Stimulated activated CD4-positive, alpha-beta T cell treated with anti-CD3 and anti-CD28 coated beads, Interleukin-12 subunit alpha, Interleukin-12 subunit beta, amount 100 ng/mL, for 24 hours (primary cell): ENCODE results near the gene BBX.
"Not testable (repeated sequence)": the region's sequence is repeated elsewhere in the genome, so short reads cannot be mapped to it uniquely, and the experiment has no call there.

Source experiments
- DNase-seq, 2 experiments: peaks; one replicate each; pipeline ENCODE4 v3.0.0-alpha.2; 2020; ENCODE audit warnings: low read depth in 2 of 2

BBX gene

DNA sequence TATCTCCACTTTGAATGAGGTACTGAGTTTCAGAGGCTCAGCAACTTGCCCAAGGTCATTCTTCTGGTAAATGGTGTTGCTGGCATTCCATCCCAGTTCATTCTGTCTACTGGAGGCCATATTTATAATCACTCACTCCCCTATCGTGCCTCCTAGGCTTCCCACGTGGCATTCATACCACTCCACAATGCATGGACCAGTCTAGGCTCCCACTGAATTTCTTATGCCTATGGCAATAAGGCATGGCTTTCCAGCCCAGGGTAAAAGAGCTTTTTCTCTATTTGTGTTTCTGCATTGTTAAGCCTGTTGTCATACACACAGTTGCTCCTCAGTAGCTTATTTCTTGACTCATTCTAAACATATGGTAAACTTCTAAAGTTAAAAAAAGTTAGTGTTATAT, 19.9 kb downstream of the BBX start:
- DNase-seq: no peak

DNA sequence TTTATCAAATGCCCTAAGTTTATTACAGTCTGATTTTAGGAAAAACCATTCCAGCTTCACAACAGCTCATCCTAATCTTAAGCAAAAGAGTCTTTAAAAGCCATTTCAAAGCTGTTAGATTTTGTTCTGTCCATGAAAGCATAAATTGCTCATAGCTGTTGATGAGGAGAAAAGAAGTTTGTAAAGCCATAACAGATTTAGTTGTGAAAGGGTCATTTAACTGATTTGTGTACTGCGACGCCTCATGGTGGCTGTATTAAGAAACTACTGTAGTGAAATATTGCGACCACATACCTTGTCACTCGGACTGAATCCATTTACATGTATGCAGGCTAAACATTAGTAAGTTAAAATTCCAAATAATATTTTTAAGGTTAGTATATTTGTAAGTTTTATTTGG, 20.9 kb downstream of the BBX start:
- no peak for DNase-seq

DNA sequence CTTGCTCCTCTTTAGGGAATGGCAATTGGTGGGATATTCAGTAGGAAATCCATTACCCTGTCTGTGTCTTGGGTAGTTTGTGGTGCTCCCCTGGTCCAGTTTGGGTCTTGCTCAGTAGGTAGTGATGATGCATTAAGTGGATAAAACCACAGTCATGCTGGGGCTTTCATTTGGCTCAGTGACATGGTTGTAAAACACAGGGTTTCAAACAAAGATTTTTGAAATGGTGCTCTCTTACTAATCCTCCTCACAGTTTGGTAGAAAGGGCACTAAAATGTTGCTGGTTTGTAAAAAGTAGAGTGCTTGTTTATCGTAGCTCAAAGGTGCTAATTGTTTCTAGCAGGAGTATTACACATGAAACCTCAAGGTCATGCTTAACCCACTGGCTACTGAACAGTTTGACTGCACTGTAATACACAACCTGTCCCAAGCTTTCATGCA, 22.9 kb downstream of the BBX start:
- no peak for DNase-seq

DNA sequence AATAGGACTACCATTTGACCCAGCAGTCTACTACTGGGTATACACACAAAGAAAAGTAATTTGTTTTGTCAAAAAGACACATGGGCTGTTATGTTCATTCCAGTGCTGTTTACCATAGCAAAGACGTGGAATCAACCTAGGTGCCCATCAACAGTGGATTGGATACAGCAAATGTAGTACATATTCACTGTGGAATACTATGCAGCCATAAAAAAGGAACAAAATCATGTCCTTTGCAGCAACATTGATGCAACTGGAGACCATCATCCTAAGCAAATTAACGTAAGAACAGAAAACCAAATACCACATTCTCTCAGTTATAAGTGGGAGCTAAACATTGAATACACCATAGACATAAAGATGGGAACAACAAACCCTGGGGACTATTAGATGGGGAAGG, 25.8 kb downstream of the BBX start:
- no peak for DNase-seq

DNA sequence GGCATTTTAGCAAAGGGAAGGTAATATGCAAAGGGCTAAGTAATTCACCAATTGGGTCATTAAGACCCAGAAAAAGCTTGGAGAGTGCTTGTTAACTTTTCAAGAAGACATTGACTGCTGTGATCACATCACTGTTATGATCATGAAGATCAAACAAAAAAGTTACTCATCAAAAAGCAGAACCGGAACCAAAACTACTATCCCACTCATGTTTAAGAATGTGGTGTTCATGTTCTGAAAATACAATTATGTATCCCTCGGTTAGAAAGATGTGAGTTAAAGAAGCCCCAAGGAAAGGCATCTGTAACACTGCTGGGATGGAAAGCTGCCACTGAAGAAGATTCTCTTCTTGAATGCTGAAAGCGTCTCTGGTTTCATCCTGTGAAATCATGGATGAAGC, 32.6 kb downstream of the BBX start:
- no peak for DNase-seq

DNA sequence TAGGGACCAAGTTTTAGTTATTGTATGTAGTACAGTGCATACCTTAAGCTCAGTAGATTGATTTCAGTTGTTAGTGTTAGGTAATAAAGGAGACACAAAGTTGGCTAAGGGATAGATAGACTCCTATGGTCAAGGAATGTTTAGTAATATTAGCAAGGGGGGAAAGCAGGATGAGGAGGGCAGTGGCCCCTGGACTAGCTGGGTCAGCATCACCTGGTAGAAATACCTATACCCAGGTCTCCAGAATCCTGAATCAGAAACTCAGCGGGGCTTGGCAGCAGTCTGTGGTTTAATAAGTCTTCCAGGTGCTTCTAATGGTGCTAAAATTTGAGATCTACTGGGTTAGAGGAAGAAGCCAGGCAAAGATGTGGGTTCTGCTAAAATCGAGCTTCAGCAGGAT, 35.0 kb downstream of the BBX start:
- no peak for DNase-seq

DNA sequence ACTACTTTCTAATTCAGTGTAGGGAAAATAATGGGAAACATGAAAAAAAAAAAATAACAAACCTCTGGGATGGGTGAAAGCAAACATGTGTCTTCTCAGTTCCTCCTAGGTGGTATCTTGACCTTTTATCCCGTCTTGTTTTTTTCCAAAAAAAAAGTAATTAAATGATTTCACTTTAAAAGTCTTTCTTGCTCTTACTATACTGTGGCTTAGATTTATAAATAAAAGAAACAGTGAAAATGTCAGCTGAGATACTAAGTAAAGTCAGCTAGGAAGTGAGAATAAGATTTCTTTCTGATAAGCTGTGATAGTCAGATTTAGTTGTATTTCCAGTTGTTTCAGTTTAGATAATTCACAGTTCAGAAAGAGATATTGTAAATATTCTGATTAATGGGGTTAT, 37.4 kb downstream of the BBX start:
- no peak for DNase-seq

DNA sequence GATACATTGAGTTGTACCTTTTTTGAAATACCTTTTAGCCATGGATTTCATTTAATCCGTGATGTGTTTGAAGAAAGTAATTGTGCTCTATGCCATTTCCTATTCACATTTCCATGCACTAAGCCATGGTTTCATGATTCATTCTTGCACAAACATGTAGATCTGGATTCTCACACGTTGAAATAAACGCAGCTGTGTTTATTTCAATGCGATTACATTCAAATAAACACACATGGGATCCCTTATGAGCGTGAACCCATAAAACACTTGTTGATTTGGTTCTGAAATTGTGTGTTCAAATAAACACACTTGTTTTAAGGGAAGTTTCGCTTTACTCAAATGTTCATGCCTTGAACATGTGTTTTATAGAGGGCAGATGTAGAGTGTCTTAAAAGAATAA, 39.2 kb downstream of the BBX start:
- no peak for DNase-seq

DNA sequence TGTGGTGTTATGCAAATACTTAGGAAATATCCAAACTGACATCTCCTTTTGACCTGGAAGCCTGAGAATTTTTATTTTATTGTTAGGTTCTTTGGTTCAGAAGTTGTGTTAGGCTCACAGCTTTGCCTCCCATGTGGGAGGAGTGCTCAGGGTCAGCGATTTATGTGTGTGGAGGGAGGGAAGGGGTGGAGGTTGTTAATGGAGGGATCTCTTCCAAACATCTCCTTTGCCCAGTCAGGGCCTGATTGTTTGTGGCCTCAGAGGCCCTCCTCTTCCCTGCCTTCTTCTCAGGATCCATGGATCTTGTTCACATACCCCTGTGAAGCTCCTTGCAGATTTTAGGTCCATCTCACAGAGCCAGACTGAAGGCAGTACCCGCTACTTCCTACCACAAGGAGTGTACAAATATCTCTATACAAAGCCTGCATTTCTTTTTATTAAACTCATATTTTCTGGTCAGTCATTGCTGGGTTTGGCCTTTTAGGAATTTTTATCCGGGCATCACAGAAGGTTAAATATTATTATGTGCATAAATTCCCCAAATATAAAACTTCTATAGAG, 40.3 kb downstream of the BBX start:
- no peak for DNase-seq

DNA sequence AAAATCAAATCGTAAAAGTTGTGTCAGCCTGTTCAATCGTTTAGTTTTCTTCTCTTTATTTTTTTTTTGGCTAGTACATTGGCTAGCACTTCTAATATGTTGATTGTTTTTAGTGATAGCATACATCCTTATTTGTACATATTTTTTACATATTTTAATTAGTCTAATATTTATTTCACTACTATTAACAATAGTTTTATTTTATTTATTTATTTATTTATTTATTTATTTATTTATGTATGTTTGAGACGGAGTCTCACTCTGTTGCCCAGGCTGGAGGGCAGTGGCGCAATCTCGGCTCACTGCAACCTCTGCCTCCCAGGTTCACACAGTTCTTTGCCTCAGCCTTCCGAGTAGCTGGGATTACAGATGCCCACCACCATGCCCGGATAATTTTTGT, 42.5 kb downstream of the BBX start:
- not testable (repeated sequence) for DNase-seq

DNA sequence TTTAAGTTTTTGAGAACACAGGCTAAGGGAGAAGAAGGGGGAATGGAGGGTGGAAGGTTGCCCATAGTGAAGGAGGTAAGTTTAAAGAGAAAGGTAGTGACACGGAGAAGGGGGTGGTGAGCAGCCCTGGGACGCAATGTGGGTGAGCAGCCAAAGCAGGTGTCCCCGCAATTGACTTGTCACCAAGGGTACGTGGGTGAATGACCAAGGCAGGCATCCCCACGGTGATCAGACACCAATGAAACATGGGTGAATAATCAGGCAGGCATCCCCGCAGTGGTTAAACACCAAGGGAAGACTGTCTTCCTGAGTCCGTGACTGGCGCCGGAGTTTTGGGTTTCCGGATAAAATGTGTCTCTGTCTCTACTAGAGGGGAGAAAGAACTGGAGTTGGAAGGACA, 48.3 kb downstream of the BBX start:
- not testable (repeated sequence) for DNase-seq

DNA sequence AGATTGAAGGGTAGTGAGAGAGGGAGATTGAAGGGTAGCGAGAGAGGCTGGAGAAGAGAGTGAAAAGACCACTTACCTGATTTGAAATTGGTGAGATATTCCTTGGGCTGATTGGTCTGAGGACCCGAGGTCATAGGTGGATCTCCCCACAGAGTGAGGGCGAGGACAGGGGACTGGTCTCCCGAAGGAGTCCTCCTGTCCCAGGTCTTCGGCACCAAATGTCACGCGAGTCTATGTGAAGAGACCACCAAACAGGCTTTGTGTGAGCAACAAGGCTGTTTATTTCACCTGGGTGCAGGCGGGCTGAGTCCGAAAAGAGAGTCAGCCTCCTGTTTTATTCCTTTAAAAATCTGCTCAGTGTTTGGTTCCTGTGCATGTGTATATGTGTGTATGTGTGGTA, 48.7 kb downstream of the BBX start:
- DNase-seq: not testable (repeated sequence)

DNA sequence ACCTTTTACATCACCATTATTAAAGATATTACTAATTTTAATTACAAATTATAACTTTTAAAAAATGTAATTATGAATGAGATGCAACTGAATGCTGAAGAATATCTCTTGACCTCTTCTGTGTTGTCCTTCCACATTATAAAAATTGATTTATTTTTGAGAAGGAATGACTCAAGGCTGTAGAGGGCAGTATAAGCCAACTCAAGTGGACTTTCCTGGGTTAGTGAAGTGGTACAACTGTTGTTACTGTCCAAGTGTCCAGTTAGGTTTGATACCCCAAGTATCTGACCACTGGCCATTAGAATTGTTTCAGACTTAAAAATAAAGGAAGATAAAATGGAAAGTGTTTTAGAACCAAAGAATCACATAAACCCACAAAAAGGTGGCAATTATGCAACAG, 51.9 kb downstream of the BBX start:
- DNase-seq: no peak

DNA sequence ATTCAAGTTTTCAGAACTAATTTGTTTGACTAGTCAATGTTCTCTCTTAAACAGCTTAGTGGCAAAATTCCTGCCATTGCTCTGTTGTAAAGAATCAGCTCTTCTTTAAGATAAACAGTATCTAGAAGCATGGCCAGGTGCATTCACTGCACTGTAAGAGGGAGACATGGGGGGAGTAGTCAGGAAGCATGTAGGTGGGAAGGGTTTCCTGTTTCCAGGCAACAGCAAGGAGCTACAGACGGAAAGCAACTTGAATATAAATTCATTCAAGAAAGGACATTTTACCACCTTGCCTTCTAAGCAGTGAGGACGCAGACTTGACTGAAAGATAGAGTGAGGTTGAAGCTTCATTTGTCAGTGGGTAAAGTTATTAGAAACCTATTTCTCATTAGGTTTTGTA, 55.3 kb downstream of the BBX start:
- DNase-seq: no peak

DNA sequence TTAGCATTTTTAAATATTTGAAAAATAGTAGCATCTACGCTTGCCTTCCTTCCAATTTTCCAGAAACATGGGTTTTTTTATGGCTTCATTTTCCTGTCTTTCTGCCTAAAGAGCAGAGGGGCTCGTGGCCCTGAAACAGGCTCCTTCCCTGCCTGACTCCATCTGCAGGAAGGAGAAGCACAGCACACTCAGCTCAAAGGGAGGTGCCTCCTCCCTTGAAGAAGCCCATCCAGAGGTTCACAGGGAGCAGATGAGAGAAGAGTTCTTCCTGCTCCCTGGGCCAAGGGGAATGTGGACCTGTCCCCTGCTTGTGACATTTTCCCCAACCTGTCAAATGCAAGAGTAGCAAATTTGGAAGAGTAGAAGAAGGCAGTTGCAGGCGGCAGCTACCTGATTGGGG, 55.8 kb downstream of the BBX start:
- no peak for DNase-seq

DNA sequence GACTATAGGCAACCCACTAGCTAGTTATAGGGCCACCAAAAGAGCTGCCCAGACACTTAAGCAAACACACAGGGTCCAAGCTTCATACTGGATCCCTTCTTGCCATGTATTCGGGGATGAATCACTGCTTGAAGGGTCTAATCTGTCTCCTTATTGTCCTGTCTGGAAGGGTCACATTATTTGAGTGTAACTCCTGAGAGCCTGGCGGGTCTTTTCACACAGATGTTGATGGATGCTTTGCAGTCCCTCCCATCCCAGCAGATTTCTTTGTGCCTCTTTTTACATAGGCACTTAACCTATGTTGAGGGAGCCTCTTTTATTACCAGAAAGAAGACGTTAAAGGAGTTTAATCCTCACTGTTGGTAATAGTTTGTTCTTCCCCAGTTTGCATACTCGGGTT, 56.6 kb downstream of the BBX start:
- DNase-seq: no peak

DNA sequence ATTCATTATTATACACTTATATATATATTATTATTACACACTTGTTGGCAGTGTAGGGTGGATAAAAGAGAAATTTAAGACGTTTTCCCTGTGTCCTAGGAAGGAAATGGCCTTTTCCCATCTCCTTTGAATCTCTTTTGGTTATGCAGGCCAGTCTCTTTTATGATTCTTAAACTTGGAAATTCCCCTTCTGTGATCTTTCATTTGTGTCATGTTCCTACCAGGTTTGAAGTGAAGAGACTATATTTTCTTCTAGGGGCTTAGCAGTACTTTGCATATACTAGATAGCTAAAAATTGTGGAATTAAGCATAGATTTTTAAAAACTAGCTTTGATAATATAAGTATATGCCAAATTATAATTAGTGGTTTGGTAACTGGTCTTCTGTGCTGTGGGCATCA, 58.5 kb downstream of the BBX start:
- no peak for DNase-seq

DNA sequence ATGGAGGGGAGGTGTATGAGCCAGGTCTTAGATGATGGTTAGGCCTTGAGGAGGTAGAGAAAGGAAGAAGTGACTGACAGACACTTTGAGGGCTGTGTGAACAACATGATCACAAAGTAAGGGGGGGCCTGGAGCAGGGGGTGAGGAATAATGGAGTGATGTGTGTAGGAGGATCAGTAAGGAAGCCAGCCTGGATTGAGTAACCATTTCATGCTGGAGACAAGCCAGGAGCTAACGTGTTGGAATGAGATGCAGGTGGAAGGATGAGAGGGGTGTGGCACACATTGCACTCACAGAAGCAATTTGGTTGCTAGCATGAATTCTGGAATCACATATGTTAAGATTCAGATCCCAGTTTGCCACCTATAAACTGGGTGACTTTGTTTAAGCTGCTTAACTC, 65.5 kb downstream of the BBX start:
- DNase-seq: no peak

DNA sequence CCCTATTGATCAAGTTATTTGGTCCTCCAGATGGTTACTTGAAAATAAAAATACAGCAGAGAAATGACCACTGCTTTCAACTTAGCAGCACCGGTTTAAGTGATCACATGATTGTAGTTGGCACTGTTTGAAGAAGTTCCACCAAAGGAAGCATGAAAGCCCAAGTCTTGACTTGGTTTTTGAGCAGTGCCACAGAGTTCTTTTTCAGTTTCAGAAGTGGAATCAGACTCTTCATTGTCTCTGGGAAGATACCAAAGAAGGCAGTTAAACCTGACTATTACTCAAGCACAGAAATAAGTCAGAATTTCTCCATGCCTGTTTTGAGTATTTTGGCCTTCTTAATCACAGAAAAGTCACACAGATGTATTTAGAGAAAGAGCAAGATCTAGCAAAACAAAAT, 66.7 kb downstream of the BBX start:
- DNase-seq: no peak

DNA sequence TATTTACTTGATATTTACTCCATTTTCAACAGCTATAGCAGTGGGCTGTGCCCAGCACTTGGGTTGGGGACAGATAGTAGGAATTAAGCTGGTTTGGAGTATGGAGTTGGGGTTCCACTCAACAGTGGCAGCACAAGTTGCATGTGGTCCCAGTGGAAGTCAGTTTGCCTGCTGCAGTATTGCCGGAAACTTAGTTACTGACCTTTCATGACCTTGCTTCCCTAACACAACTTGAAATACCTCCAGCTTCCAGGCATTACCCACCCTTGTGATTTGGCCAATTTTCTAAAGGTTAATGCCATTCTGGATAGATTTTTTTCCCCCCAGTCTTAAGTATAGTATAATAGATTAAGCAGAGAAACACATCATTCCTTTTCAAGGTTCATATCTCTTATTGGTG, 68.0 kb downstream of the BBX start:
- no peak for DNase-seq

DNA sequence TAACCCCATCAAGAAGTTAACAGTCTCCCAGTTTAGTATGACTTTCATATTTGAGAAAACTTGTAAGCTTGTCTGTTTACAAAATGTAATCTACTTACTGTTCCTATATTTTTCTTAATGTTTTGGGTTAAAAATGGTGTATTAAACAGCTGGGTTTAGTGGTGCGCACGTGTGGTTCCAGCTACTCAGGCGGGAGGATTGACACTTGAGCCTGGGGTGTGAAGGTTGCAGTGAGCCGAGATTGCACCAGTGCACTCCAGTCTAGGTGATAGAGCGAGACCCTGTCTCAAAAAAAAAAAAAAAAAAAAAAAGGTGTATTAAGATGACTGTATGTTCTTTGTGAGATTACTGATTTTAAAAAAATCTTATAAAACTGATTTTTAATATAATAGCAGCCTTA, 69.3 kb downstream of the BBX start:
- DNase-seq: no peak

DNA sequence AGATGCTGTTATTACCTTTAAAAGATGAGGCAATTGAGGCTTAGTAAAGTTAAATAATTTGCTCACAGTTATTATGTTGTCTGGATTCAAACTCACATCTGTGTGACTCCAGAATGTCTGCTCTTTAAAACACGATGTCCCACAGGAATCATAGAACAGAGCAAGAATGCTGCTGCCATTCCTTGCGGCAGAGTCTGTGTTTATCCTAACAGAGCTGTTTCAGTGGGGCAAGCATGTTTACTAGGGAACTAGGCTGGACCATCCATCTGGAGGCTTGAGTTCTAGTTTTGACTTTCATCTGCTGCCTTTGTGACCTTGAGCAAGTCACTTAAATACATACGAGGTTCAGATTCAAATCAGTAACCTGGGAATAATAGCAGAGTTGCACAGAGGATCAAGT, 72.1 kb downstream of the BBX start:
- DNase-seq: no peak

DNA sequence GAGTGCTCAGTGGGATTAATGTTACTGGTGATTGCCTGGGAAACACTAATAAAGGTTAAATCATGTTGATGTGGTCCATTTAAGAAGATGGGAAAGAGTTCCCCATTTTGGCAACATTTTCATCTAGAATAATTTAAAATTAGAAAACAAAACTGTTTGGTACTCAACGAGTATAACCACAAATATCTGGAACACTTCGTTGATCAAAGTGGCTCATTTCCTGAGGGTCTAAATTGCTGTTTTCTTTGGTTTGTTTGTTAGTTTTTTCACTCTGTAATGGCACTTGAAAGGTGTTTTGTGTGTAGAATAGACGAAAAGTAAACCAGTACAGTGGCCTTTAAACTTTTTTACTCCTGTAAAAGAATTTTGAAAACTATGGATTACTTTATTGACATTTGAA, 73.9 kb downstream of the BBX start:
- no peak for DNase-seq

DNA sequence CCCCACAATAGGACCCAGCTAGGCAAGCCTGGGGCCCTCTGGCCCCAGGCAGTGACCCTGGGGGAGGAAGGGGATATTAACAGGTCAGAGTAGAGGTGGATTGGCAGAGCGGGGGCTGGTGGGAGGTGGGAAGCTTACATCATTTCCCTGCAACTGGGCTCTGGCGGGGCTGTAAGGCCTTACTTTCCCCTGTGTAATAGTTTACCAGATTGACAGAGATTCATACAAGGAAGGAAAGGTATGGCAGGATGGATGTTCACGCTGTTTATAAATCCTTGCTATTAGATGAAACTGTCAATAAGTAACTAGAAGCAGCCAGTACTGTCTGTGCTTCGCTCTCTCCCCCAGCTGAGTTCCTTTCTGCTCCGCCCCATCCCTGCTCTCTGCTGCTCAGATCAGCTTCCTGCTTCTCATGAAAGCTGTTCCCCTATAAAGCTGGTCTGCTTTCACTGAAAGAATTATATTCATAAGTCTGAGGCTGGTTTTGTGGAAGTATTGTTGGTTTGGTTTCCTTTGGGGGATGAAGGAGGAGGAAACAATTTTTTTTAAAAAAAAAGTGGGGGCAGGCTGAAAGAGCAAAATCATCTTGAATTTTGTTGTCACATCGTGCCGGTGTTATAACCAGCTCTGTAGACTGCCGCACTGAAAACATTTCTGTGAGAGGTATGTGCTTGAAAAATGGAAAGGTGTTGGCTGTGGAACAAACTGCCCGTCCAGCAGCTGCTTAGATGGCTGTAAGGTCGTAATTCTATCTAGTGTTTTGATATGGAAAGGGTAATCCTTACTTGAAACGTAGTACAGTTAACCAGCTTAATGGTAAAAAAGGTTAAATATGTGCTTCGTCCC, 76.4 kb downstream of the BBX start:
- peak in 1 of 2 experiments; percentile 26 for DNase-seq
